Transverse colon (tissue), 3 donors: ENCODE results near the gene RICTOR.

Source experiments
- CTCF ChIP-seq, 5 experiments: fragments of 200-600 bp in 3 of 5; fragments of 450-650 bp in 2 of 5; sonication (generic) in 3 of 5; IDR thresholded peaks; 1 replicate in 2 of 5; 2 replicates in 3 of 5; pipeline ENCODE4 v1.5.1; 2016 to 2017; ENCODE audit warnings: antibody characterized with exemption in 5 of 5, inconsistent platforms in 3 of 5, mild to moderate bottlenecking in 2 of 5, moderate library complexity in 1 of 5
- EP300 ChIP-seq: sonication (generic); formaldehyde crosslinking; IDR thresholded peaks from one replicate; pipeline ENCODE4 v1.6.1; 2017; ENCODE audit warnings: antibody characterized with exemption, low read depth
- POLR2A ChIP-seq: fragments of 450-650 bp; IDR thresholded peaks from one replicate; pipeline ENCODE4 v1.6.1; 2016; ENCODE audit warnings: antibody characterized with exemption, mild to moderate bottlenecking, moderate library complexity

- TF ChIP-seq CTCF (IDR thresholded peaks at IDR 0.05) (no peak), POLR2A (no peak), EP300 (no peak)
These were observed 35.4 kb upstream of the RICTOR start for GRCh38 chr5:39109606-39110005.
